Measurements from ENCODE around the gene DOCK3. TPM values are rescaled to one million over a fixed set of nuclear protein-coding genes. Genes with fewer than 3 reads are reported as not detected.

Gene DOCK3
- total RNA-seq, 2 donors from 2014 or later: 7.7 to 8.5 TPM

- WGBS, 2 experiments (ENCODE audit: insufficient coverage in 1 of 2, insufficient read length in 1 of 2): 78% methylated on average over 1 of the region's 1 CpG; no CpG with 5 or more reads in 1 of the 2 experiments
Observed at GRCh38 chr3:51271172-51271571, 596.4 kb downstream of the DOCK3 start.

GRCh38 chr3:51274052-51274451, 599.3 kb downstream of the DOCK3 start:
- Histone ChIP-seq H3K36me3 (ENCODE audit: control insufficient read depth, insufficient read depth, low read length) (no peaks in the 10 kb centered on the region), H3K4me1 (ENCODE audit: control insufficient read depth, insufficient read depth, low read length) (no peaks in the 10 kb centered on the region), H3K27me3 (ENCODE audit: control insufficient read depth, insufficient read depth, low read length, poor library complexity, severe bottlenecking) (no peaks in the 10 kb centered on the region), H3K4me3 (ENCODE audit: low read length) (no peak overlapping the region), H3K9me3 (ENCODE audit: control insufficient read depth, low read length) (no peaks in the 10 kb centered on the region), H3K9ac (ENCODE audit: extremely low read depth, low read length, poor library complexity, severe bottlenecking) (no peak overlapping the region), H3K27ac (ENCODE audit: low read depth, low read length) (no peak overlapping the region)
- no peak overlapping the region for H3K27ac Mint-ChIP-seq
- H3K27me3 Mint-ChIP-seq (ENCODE audit: insufficient read depth): no peaks in the 10 kb centered on the region
- DNase-seq: no peak
- 92 to 100% methylated on average over 1 to 2 of the region's 2 CpGs for WGBS, 2 experiments (ENCODE audit: insufficient coverage in 1 of 2, insufficient read length in 1 of 2)
- H3K36me3 Mint-ChIP-seq (ENCODE audit: low read depth): peaks cover 6% of the 10 kb centered on the region
- H3K4me1 Mint-ChIP-seq: no peaks in the 10 kb centered on the region
- H3K9me3 Mint-ChIP-seq: no peaks in the 10 kb centered on the region
- no peak overlapping the region for H3K4me3 Mint-ChIP-seq
- TF ChIP-seq, protein P1, sequence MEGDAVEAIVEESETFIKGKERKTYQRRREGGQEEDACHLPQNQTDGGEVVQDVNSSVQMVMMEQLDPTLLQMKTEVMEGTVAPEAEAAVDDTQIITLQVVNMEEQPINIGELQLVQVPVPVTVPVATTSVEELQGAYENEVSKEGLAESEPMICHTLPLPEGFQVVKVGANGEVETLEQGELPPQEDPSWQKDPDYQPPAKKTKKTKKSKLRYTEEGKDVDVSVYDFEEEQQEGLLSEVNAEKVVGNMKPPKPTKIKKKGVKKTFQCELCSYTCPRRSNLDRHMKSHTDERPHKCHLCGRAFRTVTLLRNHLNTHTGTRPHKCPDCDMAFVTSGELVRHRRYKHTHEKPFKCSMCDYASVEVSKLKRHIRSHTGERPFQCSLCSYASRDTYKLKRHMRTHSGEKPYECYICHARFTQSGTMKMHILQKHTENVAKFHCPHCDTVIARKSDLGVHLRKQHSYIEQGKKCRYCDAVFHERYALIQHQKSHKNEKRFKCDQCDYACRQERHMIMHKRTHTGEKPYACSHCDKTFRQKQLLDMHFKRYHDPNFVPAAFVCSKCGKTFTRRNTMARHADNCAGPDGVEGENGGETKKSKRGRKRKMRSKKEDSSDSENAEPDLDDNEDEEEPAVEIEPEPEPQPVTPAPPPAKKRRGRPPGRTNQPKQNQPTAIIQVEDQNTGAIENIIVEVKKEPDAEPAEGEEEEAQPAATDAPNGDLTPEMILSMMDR (conservative IDR thresholded peaks at IDR 0.05): no peak

More at GRCh38 chr3:51271172-51271571, 596.4 kb downstream of the DOCK3 start:
- Mint-ChIP-seq H3K27me3 (ENCODE audit: insufficient read depth) (no peaks in the 10 kb centered on the region), H3K9me3 (peaks cover 13% of the 10 kb centered on the region), H3K36me3 (ENCODE audit: low read depth) (peaks cover 5% of the 10 kb centered on the region), H3K4me3 (no peak overlapping the region), H3K27ac (no peak overlapping the region), H3K4me1 (no peaks in the 10 kb centered on the region)
- no peak overlapping the region for H3K27ac ChIP-seq (ENCODE audit: low read depth, low read length)
- TF ChIP-seq, protein P1 (conservative IDR thresholded peaks at IDR 0.05): no peak
- no peaks in the 10 kb centered on the region for H3K4me1 ChIP-seq (ENCODE audit: control insufficient read depth, insufficient read depth, low read length)
- no peak overlapping the region for H3K9ac ChIP-seq (ENCODE audit: extremely low read depth, low read length, poor library complexity, severe bottlenecking)
- no peaks in the 10 kb centered on the region for H3K9me3 ChIP-seq (ENCODE audit: control insufficient read depth, low read length)
- no peak for DNase-seq
- no peaks in the 10 kb centered on the region for H3K27me3 ChIP-seq (ENCODE audit: control insufficient read depth, insufficient read depth, low read length, poor library complexity, severe bottlenecking)
- H3K36me3 ChIP-seq (ENCODE audit: control insufficient read depth, insufficient read depth, low read length): no peaks in the 10 kb centered on the region
- no peak overlapping the region for H3K4me3 ChIP-seq (ENCODE audit: low read length)

GRCh38 chr3:51275111-51275805, 600.5 kb downstream of the DOCK3 start:
- Histone ChIP-seq H3K4me1 (ENCODE audit: control insufficient read depth, insufficient read depth, low read length) (no peaks in the 10 kb centered on the region), H3K36me3 (ENCODE audit: control insufficient read depth, insufficient read depth, low read length) (no peaks in the 10 kb centered on the region), H3K27ac (ENCODE audit: low read depth, low read length) (peak overlapping the region; percentile 1), H3K4me3 (ENCODE audit: low read length) (no peak overlapping the region), H3K9me3 (ENCODE audit: control insufficient read depth, low read length) (no peaks in the 10 kb centered on the region), H3K9ac (ENCODE audit: extremely low read depth, low read length, poor library complexity, severe bottlenecking) (no peak overlapping the region), H3K27me3 (ENCODE audit: control insufficient read depth, insufficient read depth, low read length, poor library complexity, severe bottlenecking) (no peaks in the 10 kb centered on the region)
- TF ChIP-seq, protein P1 (conservative IDR thresholded peaks at IDR 0.05): no peak
- no peak overlapping the region for H3K4me3 Mint-ChIP-seq
- H3K4me1 Mint-ChIP-seq: no peaks in the 10 kb centered on the region
- H3K27ac Mint-ChIP-seq: no peak overlapping the region
- no peaks in the 10 kb centered on the region for H3K27me3 Mint-ChIP-seq (ENCODE audit: insufficient read depth)
- H3K9me3 Mint-ChIP-seq: no peaks in the 10 kb centered on the region
- H3K36me3 Mint-ChIP-seq (ENCODE audit: low read depth): peaks cover 6% of the 10 kb centered on the region
- DNase-seq: no peak
- WGBS, 2 experiments (ENCODE audit: insufficient coverage in 1 of 2, insufficient read length in 1 of 2): 87 to 93% methylated on average over 3 to 5 of the region's 5 CpGs
